Measurements from ENCODE around the gene LARGE1. TPM values are rescaled to one million over a fixed set of nuclear protein-coding genes. Genes with fewer than 3 reads are reported as not detected.

Gene LARGE1
- total and polyA plus RNA-seq, 9 of the 15 experiments (the other 6 are each of a cell fraction or from before 2014, with no cell fraction given): 0.01 to 0.66 (median 0.14) TPM; not detected in 2

GRCh38 chr22:33831207-33831606 lies 89.1 kb downstream of the LARGE1 start:
- Histone ChIP-seq H3K79me2 (ENCODE audit: control insufficient read depth, insufficient read depth, low read length) (no peaks in the 10 kb centered on the region), H3K9me3 (replicated peaks; ENCODE audit: control insufficient read depth, insufficient read depth, low read depth, low read length) (no peaks in the 10 kb centered on the region), H2AFZ (ENCODE audit: low read depth, low read length) (no peak overlapping the region), H3K27ac (ENCODE audit: extremely low read depth, low read depth, low read length) (no peak overlapping the region), H3K36me3 (ENCODE audit: control insufficient read depth, insufficient read depth, low read length) (no peaks in the 10 kb centered on the region), H3K4me3 (no peak overlapping the region), H3K27me3 (ENCODE audit: control insufficient read depth in 2 of 2, insufficient read depth in 2 of 2, low read length in 2 of 2) (no peaks in the 10 kb centered on the region), H3K4me2 (ENCODE audit: insufficient read depth, low read length) (no peak overlapping the region), H3K9ac (ENCODE audit: insufficient read depth in 1 of 2, low read depth in 2 of 2, low read length in 2 of 2) (no peak overlapping the region), H3K4me1 (replicated peaks in 1 of 2; ENCODE audit: control insufficient read depth in 2 of 2, insufficient read depth in 2 of 2, low read length in 2 of 2) (no peaks in the 10 kb centered on the region), H4K20me1 (replicated peaks; ENCODE audit: control insufficient read depth, insufficient read depth, low read length) (no peaks in the 10 kb centered on the region), H3K9me1 (ENCODE audit: control insufficient read depth, insufficient read depth, low read length) (no peaks in the 10 kb centered on the region)
- POLR2A ChIA-PET: no interaction called here
- WGBS (ENCODE audit: insufficient coverage, low coverage, missing lambda C conversion rate): 0% methylated on average over 8 of the region's 11 CpGs
- CTCF ChIA-PET (ENCODE audit: low intra/inter-chr PET ratio): no interaction called here
- DNase-seq (ENCODE audit: extremely low read depth in 1 of 4, low spot score in 3 of 4) (no peak), ATAC-seq (no peak), FAIRE-seq (no peak)
- in situ Hi-C loops (cut with MboI) (no loop called here), intact Hi-C loops (cut with micrococcal nuclease) (no loop called here)
- no TSS peak for BruUV-seq (replicated peaks)
- TF ChIP-seq SUPT5H (IDR thresholded peaks at IDR 0.05) (no peak), CLOCK (CRISPR knock-in tag; IDR thresholded peaks at IDR 0.05; ENCODE audit: borderline replicate concordance) (no peak), GTF2A2 (tag; IDR thresholded peaks at IDR 0.05) (no peak), ZKSCAN1 (IDR thresholded peaks at IDR 0.05; ENCODE audit: low read depth, low read length) (no peak), RBBP5 (IDR thresholded peaks at IDR 0.05; ENCODE audit: borderline replicate concordance, insufficient read depth, low read length, poor library complexity, severe bottlenecking) (no peak), TFE3 (CRISPR knock-in tag; IDR thresholded peaks at IDR 0.05) (no peak), CREBBP (IDR thresholded peaks at IDR 0.05; ENCODE audit: low read depth, low read length) (no peak), SRSF9 (IDR thresholded peaks at IDR 0.05; ENCODE audit: borderline replicate concordance, low read depth, low read length) (no peak), ELF4 (CRISPR knock-in tag; IDR thresholded peaks at IDR 0.05) (no peak), ZNF512 (tag; IDR thresholded peaks at IDR 0.05) (no peak), HDAC2 (IDR thresholded peaks at IDR 0.05) (no peak), YY1 (IDR thresholded peaks at IDR 0.05; ENCODE audit: borderline replicate concordance in 1 of 3, control insufficient read depth in 1 of 3, extremely low read depth in 1 of 3, insufficient read depth in 3 of 3, insufficient read length in 1 of 3, insufficient replicate concordance in 2 of 3, low read depth in 1 of 3, low read length in 2 of 3) (no peak), NRF1 (conservative IDR thresholded peaks at IDR 0.05 in 1 of 2, IDR thresholded peaks at IDR 0.05 in 1 of 2) (no peak), KDM1A (IDR thresholded peaks at IDR 0.05) (no peak), SFPQ (IDR thresholded peaks at IDR 0.05; ENCODE audit: low read depth, low read length) (no peak)

Data from K562 (cell line).